SIG-M5 treated with dmso at 0.1 percent for 504 hours (cell line): ENCODE data around the gene TMIGD2.
"Not testable (repeated sequence)": the region's sequence is repeated elsewhere in the genome, so short reads cannot be mapped to it uniquely, and the experiment has no call there.

ENCODE experiments used
- DNase-seq: peaks from one replicate; lab custom pipeline; 2025; ENCODE audit not compliant: unreplicated experiment; lab: John Stamatoyannopoulos, UW

The TMIGD2 gene, protein sequence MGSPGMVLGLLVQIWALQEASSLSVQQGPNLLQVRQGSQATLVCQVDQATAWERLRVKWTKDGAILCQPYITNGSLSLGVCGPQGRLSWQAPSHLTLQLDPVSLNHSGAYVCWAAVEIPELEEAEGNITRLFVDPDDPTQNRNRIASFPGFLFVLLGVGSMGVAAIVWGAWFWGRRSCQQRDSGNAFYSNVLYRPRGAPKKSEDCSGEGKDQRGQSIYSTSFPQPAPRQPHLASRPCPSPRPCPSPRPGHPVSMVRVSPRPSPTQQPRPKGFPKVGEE

GRCh38 chr19:4302243-4302640 lies at the start of gene TMIGD2:
Gene TMIGD2 (minus strand): TSS chr19:4302389. CDS start chr19:4302385, 4 bp downstream.
- no peak for DNase-seq

DNA sequence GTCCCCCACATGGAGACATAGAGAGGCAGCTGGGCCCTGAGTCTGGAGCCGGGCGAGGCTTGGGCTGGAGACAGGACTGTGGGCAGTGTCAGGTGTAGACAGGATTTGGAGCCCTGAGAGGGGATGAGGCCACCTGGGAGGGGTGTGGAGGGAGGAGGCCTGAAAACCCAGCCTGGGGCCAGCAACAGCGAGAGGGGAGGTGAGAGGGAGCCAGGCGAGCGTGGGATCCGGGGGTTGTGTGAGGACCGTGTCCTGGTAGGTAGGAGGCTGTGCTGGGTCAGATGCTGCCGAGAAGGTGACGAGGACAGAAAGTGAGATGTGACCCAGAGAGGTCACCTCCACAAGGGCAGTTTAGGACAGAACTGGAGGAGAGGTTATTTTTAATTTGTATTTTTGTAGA lies 48.5 kb upstream of the TMIGD2 start:
- no peak for DNase-seq

DNA sequence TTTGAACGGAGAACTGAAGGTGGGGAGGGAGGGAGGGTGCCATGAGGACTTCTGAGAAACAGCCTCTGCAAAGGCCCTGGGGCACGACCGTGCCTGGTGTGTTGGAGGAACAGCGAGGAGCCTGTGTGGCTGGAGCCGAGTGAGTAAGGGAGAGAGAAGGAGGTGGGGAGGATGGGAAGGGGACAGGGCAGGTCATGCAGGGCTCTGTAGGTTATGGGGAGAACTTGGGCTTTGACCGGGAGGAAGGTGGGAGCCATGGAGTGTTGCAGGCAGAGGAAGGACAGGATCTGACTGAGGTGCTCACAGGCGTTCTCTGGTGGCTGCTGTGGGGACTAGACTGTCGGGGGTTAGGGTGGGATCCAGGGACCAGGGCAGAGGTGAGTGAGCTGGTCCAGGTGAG lies 47.9 kb upstream of the TMIGD2 start:
- DNase-seq, result no peak

GRCh38 chr19:4349225-4349624 lies 47.0 kb upstream of the TMIGD2 start:
- DNase-seq, result not testable (repeated sequence)

DNA sequence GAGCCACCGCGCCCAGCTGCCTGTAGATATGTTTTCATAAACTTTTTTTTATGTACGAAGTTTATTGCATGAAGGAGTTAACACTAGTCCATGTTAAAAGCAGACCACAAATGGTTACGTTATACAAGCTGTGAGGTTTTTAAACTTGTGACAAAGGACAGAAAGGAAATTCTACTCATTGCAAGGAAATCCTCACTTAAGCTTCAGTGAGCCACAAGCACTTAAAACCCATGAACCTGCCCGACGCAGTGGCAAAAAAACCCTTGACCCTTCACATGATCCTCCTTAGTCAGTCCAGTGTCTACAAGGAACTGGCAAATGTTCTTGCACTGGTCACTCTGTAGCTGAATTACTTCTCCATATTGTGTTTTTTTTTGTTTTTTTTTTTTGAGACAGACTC lies 45.3 kb upstream of the TMIGD2 start:
- DNase-seq, result no peak

DNA sequence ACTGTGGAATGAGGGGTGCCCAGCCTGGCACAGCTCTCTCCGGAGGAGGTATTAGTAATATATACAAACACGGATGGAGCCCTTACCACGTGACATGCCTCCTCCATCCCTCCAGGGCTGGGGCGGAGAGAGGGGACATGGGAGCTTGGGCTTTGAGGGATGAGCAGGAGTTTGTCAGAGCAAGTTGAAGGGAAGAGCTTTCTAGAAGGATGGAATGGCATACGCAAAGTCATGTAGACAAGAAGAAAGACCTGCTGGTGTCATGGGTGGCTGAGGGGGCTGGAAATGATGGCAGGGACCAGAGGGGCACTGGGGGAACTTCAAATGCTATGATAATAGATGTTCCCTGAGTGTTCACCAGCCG lies 43.8 kb upstream of the TMIGD2 start:
- DNase-seq, result no peak

DNA sequence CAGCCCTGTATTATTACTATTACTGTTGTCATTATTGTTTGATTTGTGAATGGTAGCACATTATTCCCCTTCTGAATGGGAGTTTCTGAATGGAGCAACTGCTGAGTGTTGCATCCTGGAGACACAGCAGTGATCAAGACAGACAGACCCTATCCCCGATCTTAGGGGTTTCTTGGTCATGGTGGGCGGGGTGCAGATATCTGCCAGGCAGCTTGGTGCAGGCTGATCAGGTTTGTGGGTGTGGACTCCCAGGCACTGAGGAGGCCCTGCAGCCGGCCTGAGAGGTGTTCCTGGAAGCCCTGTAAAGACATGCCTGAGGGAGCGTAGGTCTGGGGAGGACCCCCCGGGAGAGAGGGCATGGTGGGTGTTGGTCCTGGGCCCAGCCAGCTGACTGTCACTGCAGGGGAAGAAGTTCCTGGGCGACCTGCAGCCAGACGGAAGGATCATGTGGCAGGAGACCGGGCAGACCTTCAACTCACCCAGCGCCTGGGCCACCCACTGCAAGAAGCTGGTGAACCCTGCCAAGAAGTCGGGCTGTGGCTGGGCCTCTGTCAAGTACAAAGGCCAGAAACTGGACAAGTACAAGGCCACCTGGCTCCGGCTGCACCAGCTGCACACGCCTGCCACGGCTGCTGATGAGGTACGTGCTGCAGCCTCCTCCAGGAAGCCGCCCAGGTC lies 43.3 kb upstream of the TMIGD2 start:
- DNase-seq, result no peak

GRCh38 chr19:4343370-4344307 lies 41.5 kb upstream of the TMIGD2 start, which contains the start of gene MPND:
Gene MPND (plus strand): TSS chr19:4343562. CDS start chr19:4343594, 32 bp downstream.
- DNase-seq, result peak; percentile 67

GRCh38 chr19:4342615-4343369 lies 40.6 kb upstream of the TMIGD2 start:
- DNase-seq, result peak; percentile 100

DNA sequence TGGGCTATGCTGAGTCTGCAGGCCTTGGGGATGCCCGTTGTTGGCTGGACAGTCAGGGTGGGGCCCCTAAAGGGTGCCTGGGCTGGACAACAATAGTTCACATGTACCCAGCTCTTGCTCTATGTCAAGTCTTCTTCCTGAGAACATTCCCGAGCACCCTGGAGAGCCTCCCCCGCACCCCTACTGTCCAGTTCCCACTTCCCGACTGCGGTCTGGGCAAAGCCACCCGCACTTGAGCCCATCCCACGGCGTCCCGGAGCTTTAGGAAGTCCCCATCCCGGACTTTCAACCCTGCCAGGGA lies 40.1 kb upstream of the TMIGD2 start:
- no peak for DNase-seq

DNA sequence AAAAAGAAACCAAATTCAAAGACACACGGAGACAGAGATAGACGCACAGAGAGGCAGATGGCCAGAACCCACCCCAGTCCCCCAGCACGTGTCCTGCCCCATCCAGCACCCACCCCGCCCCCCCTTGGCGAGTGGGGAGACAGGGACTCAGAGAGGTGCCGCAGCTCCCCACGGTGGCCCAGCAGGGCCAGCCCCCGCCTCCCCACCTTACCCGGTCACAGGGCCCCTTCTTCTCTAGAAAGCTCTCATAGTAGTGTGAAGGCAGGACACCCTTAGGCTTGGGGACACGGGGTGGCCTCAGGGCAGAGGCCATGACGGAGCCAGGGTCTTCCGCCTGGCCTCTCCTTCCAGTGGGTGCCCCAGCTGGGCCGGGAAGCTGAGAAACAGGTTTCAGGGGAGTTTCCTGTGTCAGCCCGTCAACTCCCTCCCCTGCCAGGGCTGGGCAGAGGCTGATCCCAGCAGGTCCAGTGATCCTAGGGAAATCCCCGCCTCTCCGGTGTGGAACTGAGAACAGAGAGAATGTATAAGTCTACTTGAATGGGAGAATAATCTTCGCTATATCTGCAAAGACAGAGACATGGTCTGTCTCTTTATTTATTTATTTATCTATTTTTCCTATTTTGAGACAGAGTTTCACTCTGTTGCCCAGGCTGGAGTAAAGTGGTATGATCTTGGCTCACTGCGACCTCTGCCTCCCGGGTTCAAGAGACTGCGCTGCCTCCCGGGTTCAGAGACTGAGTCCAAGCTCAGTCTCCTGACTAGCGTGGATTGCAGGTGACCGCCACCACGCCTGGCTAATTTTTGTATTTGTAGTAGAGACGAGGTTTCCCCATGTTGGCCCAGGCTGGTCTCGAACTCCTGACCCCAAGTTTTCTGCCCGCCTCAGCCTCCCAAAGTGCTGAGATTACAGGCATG lies 36.5 kb upstream of the TMIGD2 start, which contains the start of gene STAP2:
STAP2 (minus strand) TSS at position 387 of the 915 bp plus-strand sequence; CDS start at position 313, 74 bp downstream.
- DNase-seq, result peak; percentile 23

DNA sequence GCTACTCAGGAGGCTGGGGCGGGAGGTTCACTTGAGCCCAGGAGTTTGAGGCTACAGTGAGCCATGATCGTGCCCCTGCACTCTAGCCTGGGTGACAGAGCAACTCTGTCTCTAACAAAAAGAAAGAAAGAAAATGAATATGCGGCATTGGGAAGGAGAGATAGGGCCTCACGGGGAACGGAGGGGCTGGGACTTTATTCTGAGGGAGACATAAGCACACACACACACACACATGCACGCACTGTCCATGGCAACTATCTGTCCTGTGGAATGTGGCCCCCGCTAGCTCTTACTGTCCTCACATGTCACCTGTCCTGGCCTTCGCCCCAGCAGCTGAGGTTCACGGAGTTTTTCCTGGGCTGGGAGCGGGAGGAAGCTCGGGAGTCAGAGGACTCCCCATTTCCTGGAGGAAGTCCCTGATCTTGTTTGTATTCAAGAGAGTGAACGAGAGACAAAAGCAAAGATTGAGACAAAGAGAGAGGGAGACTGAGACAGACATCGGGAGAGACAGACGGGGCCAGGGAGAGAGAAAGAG lies 35.8 kb upstream of the TMIGD2 start:
- DNase-seq, result no peak

DNA sequence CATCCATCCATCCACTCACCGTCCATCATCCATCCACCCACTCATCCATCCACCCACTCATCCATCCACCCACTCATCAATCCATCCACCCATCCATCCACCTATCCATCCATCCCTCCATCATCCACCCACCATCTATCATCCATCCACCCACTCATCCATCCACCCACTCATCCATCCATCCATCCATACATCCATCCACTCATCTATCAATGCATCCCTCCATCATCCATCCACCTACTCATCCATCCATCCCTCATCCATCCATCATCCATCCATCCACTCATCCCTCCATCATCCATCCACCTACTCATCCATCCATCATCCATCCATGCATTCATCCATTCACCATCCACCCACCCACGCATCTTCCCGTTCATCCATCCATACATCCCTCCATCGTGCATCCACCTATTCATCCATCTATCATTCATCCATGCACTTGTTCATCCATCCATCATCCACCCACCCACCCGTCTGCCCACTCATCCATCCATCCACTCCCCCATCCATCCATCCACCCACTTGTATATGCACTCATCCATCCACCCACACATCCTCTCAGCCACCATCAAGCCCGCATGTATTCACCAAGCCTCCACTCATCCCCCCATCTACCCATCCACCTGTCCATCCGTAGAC lies 32.9 kb upstream of the TMIGD2 start:
- DNase-seq, result no peak

GRCh38 chr19:4329858-4330257 lies 27.7 kb upstream of the TMIGD2 start:
- DNase-seq, result no peak

GRCh38 chr19:4328991-4329681 lies 26.9 kb upstream of the TMIGD2 start:
- DNase-seq, result not testable (repeated sequence)

DNA sequence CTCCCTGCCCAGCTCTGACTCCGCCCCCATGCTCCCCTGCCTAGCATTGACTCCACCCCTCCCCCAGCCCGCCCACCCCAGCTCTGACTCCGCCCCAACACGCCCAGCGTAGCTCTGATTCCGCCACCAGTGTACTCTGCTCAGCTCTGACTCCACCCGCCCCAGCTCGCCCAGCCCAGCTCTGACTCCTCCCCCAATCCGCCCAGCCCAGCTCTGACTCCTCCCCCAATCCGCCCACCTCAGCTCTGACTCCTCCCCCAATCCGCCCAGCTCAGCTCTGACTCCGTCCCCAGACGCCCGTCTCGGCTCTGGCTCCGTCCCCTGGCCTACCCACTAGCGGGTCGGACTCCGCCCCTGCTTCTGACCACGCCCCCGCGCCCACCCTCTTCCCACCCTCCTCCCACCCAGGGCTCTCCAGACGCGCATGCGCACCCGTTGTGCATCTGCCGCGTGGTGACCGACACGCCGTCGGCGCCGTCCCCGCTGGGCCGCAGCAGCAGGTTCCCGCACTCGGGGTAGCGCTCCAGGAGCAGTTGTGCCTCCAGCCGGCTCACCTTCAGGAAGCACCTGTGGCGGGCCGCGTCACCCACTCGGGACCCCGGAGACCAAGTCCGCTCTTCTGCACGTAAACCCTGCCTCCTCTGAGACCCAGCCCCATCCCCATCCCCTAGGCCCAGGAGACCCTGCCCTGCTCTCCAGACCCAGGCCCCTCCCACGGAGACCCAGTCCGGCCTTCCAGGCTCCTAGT lies 26.2 kb upstream of the TMIGD2 start:
- DNase-seq, result peak; percentile 50

GRCh38 chr19:4327877-4328242 lies 25.7 kb upstream of the TMIGD2 start:
- no peak for DNase-seq
